B cell (primary cell): ENCODE results near the gene GLIPR2.

Source experiments
- CTCF ChIP-seq: fragments of 200-600 bp; IDR thresholded peaks from one replicate; pipeline ENCODE4 v1.8.0; 2022; ENCODE audit warnings: antibody characterized with exemption, mild to moderate bottlenecking
- EZH2 ChIP-seq: IDR thresholded peaks from 2 replicates; pipeline ENCODE4 v1.6.1; 2012; ENCODE audit warnings: borderline replicate concordance, low read depth, mild to moderate bottlenecking, moderate library complexity, low read length; ENCODE audit not compliant: insufficient read depth, poor library complexity, severe bottlenecking

GRCh38 chr9:36170531-36170930 lies 34.0 kb downstream of the GLIPR2 start:
- TF ChIP-seq CTCF: no peak
- TF ChIP-seq EZH2: no peak
